Endothelial cell of umbilical vein (primary cell): ENCODE results near the gene SPRN. TPM values are rescaled to one million over a fixed set of nuclear protein-coding genes. Genes with fewer than 3 reads are reported as not detected.

ENCODE experiments used
- BruUV-seq: library from RNA; stranded (reverse); fragments of 400-500 nt; replicated peaks from 2 replicates; lab custom pipeline; 2021; lab: Mats Ljungman, UMichigan
- CTCF ChIA-PET: fragments of 300-600, 350-600 bp; sonication (Branson Sonifier 250); formaldehyde crosslinking; loops from one replicate; lab custom pipeline; 2021; ENCODE audit warnings: antibody characterized with exemption, inconsistent platforms; lab: Charles Lee
- POLR2A ChIA-PET: fragments of 300-600, 350-600 bp; sonication (Branson Sonifier 250); formaldehyde crosslinking; loops from one replicate; lab custom pipeline; 2021; ENCODE audit warnings: antibody characterized with exemption, inconsistent platforms; lab: Charles Lee
- DNase-seq: peaks from one replicate; pipeline ENCODE4 v3.0.0-alpha.2; 2011; ENCODE audit warnings: low read depth, low spot score
- FAIRE-seq: peaks from 2 replicates; lab custom pipeline; 2011; peaks lifted over from hg19 to GRCh38; lab: Jason Lieb, UNC
- H2AFZ ChIP-seq: 2 replicates; pipeline ENCODE4 v1.6.0; 2012; ENCODE audit warnings: low read depth, low read length, control low read depth, inconsistent platforms
- H3K27ac ChIP-seq: 2 replicates; pipeline ENCODE4 v1.5.1; 2011; ENCODE audit warnings: low read depth, mild to moderate bottlenecking, control low read depth, low read length, moderate library complexity; ENCODE audit not compliant: insufficient read depth
- H3K27me3 ChIP-seq, 2 experiments: 2 replicates each; pipeline versions ENCODE4 v1.6.0 to v1.6.1; 2011; ENCODE audit warnings: low read length in 2 of 2, mixed read lengths in 1 of 2; ENCODE audit not compliant: control insufficient read depth in 2 of 2, insufficient read depth in 2 of 2
- H3K36me3 ChIP-seq, 2 experiments: 2 replicates in 1 of 2; 3 replicates in 1 of 2; pipeline ENCODE4 v1.5.1; 2011; ENCODE audit warnings: low read length in 2 of 2, mild to moderate bottlenecking in 1 of 2, moderate library complexity in 1 of 2; ENCODE audit not compliant: control insufficient read depth in 2 of 2, insufficient read depth in 2 of 2; ENCODE audit errors: extremely low read depth in 1 of 2
- H3K4me1 ChIP-seq: 3 replicates; pipeline ENCODE4 v1.5.1; 2011; ENCODE audit warnings: mild to moderate bottlenecking, low read length; ENCODE audit not compliant: control insufficient read depth, insufficient read depth; ENCODE audit errors: extremely low read depth
- H3K4me2 ChIP-seq: 2 replicates; pipeline ENCODE4 v1.6.1; 2011; ENCODE audit warnings: low read length, control low read depth, mixed read lengths; ENCODE audit not compliant: insufficient read depth
- H3K4me3 ChIP-seq, 3 experiments: fragments of 200-600 bp in 1 of 3; sonication (generic), shearing (Covaris generic) in 1 of 3; replicated peaks in 1 of 3; 2 replicates each; pipeline ENCODE4 v1.5.1; 2011 to 2016; ENCODE audit warnings: control low read depth in 3 of 3, low read length in 3 of 3, mild to moderate bottlenecking in 2 of 3, inconsistent platforms in 1 of 3, low read depth in 1 of 3, moderate library complexity in 1 of 3; ENCODE audit not compliant: insufficient read depth in 1 of 3
- H3K79me2 ChIP-seq: 2 replicates; pipeline ENCODE4 v1.6.0; 2012; ENCODE audit warnings: low read length, inconsistent platforms; ENCODE audit not compliant: control insufficient read depth, insufficient read depth
- H3K9ac ChIP-seq: replicated peaks from 2 replicates; pipeline ENCODE3; 2011; ENCODE audit warnings: low read length, control low read depth; ENCODE audit not compliant: insufficient read depth; ENCODE audit errors: extremely low read depth
- H3K9me1 ChIP-seq: replicated peaks from 3 replicates; pipeline ENCODE4 v1.6.0; 2011; ENCODE audit warnings: mild to moderate bottlenecking, low read length; ENCODE audit not compliant: control insufficient read depth, insufficient read depth; ENCODE audit errors: extremely low read depth
- H3K9me3 ChIP-seq: replicated peaks from 2 replicates; pipeline ENCODE4 v1.5.1; 2012; ENCODE audit warnings: low read length, inconsistent platforms; ENCODE audit not compliant: control insufficient read depth, insufficient read depth
- H4K20me1 ChIP-seq: replicated peaks from 2 replicates; pipeline ENCODE3; 2011; ENCODE audit warnings: mild to moderate bottlenecking, low read length; ENCODE audit not compliant: control insufficient read depth, insufficient read depth; ENCODE audit errors: extremely low read depth
- CTCF ChIP-seq, 2 donors: IDR thresholded peaks; 1 replicate in 1 of 2; 2 replicates in 1 of 2; pipeline ENCODE4 v1.5.1; 2011; ENCODE audit warnings: low read length in 2 of 2, mild to moderate bottlenecking in 2 of 2, moderate library complexity in 2 of 2, control low read depth in 1 of 2, inconsistent platforms in 1 of 2, low read depth in 1 of 2; ENCODE audit not compliant: insufficient read depth in 1 of 2; ENCODE audit errors: extremely low read depth in 1 of 2
- EZH2 ChIP-seq: IDR thresholded peaks from 2 replicates; pipeline ENCODE4 v1.6.1; 2012; ENCODE audit warnings: borderline replicate concordance, low read depth, mild to moderate bottlenecking, moderate library complexity, low read length, inconsistent platforms; ENCODE audit not compliant: severe bottlenecking
- FOS ChIP-seq: IDR thresholded peaks from 2 replicates; pipeline ENCODE4 v1.6.1; 2011; ENCODE audit warnings: mild to moderate bottlenecking, low read length, moderate library complexity, borderline replicate concordance; ENCODE audit not compliant: insufficient read depth
- GATA2 ChIP-seq: IDR thresholded peaks from 2 replicates; pipeline ENCODE4 v1.7.0; 2011; ENCODE audit warnings: low read depth, mild to moderate bottlenecking, moderate library complexity, mixed read lengths, low read length; ENCODE audit not compliant: insufficient read length, insufficient read depth
- JUN ChIP-seq: IDR thresholded peaks from 2 replicates; pipeline ENCODE4 v1.6.1; 2011; ENCODE audit warnings: borderline replicate concordance, low read depth; ENCODE audit not compliant: insufficient read length, insufficient read depth
- MAX ChIP-seq: IDR thresholded peaks from 2 replicates; pipeline ENCODE4 v1.6.1; 2011; ENCODE audit not compliant: insufficient read depth, insufficient read length
- MYC ChIP-seq: IDR thresholded peaks from one replicate; pipeline ENCODE4 v1.6.1; 2011; ENCODE audit warnings: mild to moderate bottlenecking, low read depth, low read length
- POLR2A ChIP-seq: IDR thresholded peaks from 2 replicates; pipeline ENCODE4 v1.6.1; 2012; ENCODE audit warnings: low read depth, mild to moderate bottlenecking, control low read depth, low read length
- POLR2AphosphoS5 ChIP-seq: IDR thresholded peaks from 2 replicates; pipeline ENCODE4 v1.6.1; 2012; ENCODE audit warnings: low read depth, mild to moderate bottlenecking, control low read depth, low read length, moderate library complexity; ENCODE audit not compliant: insufficient read depth
- dilution Hi-C: fragments of 300-500 bp; cut with MboI; formaldehyde crosslinking; loops from one replicate; pipeline ENCODE4 v1.15.0; 2019; ENCODE audit warnings: low sequenced_read_pairs; ENCODE audit not compliant: extremely low pct_ligation_motif_present
- intact Hi-C: fragments of 100-400 bp; cut with micrococcal nuclease; formaldehyde crosslinking; loops from one replicate; pipeline ENCODE4 v1.10.0; 2022
- polyA plus RNA-seq, 4 experiments: library from polyadenylated mRNA; depleted of rRNA in 3 of 4; stranded (reverse) in 3 of 4; unstranded in 1 of 4; fragments of >200 nt; gene quantifications; 2 replicates each; pipeline versions ENCODE4 v1.2.1 to v1.2.3, GENCODE V29; 2011 to 2012; ENCODE audit warnings: missing spikeins in 1 of 4
- total RNA-seq: library from RNA; stranded (reverse); gene quantifications from 2 replicates; pipeline ENCODE4 v1.2.3, GENCODE V29; 2021

The SPRN gene
- total and polyA plus RNA-seq, 2 donors (not counting 3 experiments of a cell fraction or from before 2014, with no cell fraction given) = 0.13 TPM; not detected in 1

GRCh38 chr10:133375357-133376115 lies 48.9 kb downstream of the SPRN start:
- Histone ChIP-seq H4K20me1 (no peaks in the 10 kb centered on the region), H3K9ac (no peak overlapping the region), H3K4me3 (no peak overlapping the region), H2AFZ (no peak overlapping the region), H3K27ac (no peak overlapping the region), H3K79me2 (peaks cover 2% of the 10 kb centered on the region), H3K9me3 (no peaks in the 10 kb centered on the region), H3K27me3 (no peaks in the 10 kb centered on the region), H3K36me3 (no peaks in the 10 kb centered on the region), H3K9me1 (no peaks in the 10 kb centered on the region), H3K4me1 (peaks cover 14% of the 10 kb centered on the region), H3K4me2 (no peak overlapping the region)
- ChIA-PET CTCF (no interaction called here), POLR2A (no interaction called here)
- no peak for FAIRE-seq
- TF ChIP-seq MAX = no peak
- no peak for TF ChIP-seq CTCF (IDR thresholded peaks at IDR 0.05; ENCODE audit: extremely low read depth in 1 of 2, insufficient read depth in 1 of 2, low read depth in 1 of 2, low read length in 2 of 2)
- TF ChIP-seq FOS = no peak
- TF ChIP-seq POLR2AphosphoS5 = no peak
- TF ChIP-seq GATA2 = no peak
- TF ChIP-seq POLR2A = no peak
- no peak for TF ChIP-seq JUN
- no peak for TF ChIP-seq EZH2
- TF ChIP-seq MYC = no peak
- DNase-seq = no peak
- dilution Hi-C loops (no loop called here), intact Hi-C loops (no loop called here)
- no TSS peak for BruUV-seq
